ENCODE data around the gene RBM8A.

Gene RBM8A

DNA sequence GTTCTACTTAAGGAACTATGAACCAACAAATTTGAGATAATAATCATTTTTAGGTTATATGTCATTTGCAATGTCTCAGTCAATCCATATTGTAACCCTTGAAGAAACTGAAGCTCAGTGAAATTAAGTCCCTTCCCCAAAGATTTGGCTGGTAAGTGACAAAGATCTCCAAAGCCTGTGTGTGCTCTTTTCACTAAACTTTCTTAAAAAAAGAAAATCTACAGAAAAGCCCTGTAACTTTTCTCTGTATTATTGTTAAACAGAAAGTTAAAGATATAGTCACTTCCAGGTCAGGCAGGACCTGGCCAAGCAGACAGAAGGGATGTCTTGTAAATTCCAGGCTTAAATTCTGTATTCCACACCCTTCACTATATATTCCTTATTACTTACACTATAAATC lies 29.1 kb upstream of the RBM8A start:
- Histone ChIP-seq H3K4me1 (peaks cover 0 to 70% (median 55%) of the 10 kb centered on the region in 4 donors), H3K9me3 (no peaks in the 10 kb centered on the region), H3K36me3 (peaks cover 0 to 4% (median 0%) of the 10 kb centered on the region in 3 donors), H3K27ac (peak overlapping the region; percentile 96 to 99), H3K27me3 (no peaks in the 10 kb centered on the region), H3K4me3 (peak overlapping the region; percentile 76 to 79)
- intact Hi-C loops (cut with DNase I; ENCODE audit: low total_unique reads), result no loop called here
- DNase-seq, result no peak
- TF ChIP-seq, protein P1, sequence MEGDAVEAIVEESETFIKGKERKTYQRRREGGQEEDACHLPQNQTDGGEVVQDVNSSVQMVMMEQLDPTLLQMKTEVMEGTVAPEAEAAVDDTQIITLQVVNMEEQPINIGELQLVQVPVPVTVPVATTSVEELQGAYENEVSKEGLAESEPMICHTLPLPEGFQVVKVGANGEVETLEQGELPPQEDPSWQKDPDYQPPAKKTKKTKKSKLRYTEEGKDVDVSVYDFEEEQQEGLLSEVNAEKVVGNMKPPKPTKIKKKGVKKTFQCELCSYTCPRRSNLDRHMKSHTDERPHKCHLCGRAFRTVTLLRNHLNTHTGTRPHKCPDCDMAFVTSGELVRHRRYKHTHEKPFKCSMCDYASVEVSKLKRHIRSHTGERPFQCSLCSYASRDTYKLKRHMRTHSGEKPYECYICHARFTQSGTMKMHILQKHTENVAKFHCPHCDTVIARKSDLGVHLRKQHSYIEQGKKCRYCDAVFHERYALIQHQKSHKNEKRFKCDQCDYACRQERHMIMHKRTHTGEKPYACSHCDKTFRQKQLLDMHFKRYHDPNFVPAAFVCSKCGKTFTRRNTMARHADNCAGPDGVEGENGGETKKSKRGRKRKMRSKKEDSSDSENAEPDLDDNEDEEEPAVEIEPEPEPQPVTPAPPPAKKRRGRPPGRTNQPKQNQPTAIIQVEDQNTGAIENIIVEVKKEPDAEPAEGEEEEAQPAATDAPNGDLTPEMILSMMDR (IDR thresholded peaks at IDR 0.05), result no peak

DNA sequence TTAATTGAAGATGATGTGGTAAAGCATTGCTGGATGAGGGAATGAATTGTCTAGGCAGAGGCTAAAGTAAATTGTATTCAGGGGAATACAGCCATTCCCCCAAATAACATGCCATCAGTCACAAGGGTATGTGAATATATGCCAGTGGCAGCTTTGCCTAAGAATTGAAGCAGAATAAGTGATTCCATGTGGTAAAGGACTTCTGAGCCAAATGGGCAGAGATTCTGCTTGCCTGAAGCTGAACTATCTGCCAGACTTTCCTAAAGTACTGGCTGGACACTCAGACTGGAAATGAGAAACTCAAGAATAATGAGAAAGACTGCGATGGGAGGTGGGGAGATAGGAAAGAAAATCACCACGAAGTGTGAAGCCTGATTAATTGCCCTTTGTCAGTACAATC lies 28.2 kb upstream of the RBM8A start:
- no peaks in the 10 kb centered on the region for H3K27me3 ChIP-seq
- H3K9me3 ChIP-seq, result no peaks in the 10 kb centered on the region
- intact Hi-C loops (cut with DNase I; ENCODE audit: low total_unique reads), result no loop called here
- DNase-seq, result no peak
- peaks cover 0 to 79% (median 54%) of the 10 kb centered on the region in 4 donors for H3K4me1 ChIP-seq
- TF ChIP-seq, protein P1 (IDR thresholded peaks at IDR 0.05), result no peak
- H3K4me3 ChIP-seq, result peak overlapping the region in 1 of 2 donors; percentile 79
- peak overlapping the region; percentile 96 to 99 for H3K27ac ChIP-seq
- H3K36me3 ChIP-seq, result peaks cover 0 to 4% (median 4%) of the 10 kb centered on the region in 3 donors

DNA sequence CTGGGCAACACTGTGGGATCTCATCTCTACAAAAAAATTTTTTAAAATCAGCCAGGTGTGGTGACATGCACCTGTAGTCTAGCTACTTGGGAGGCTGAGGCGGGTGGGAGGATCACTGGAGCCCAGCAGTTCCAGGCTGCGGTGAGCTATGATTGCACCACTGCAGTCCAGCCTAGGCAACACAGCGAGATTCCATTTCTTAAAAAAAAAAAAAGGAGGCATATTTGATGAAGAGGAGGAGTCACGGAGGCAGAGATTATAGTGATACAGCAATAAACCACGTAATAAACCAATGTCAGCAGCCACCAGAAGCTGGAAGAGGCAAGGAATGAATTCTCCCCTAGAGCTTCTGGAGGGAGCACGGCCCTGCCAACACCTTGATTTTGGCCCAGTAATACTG lies 26.6 kb upstream of the RBM8A start:
- Histone ChIP-seq H3K4me3 (no peak overlapping the region), H3K27ac (peak overlapping the region in 1 of 2 donors; percentile 96), H3K36me3 (peaks cover 0 to 14% (median 4%) of the 10 kb centered on the region in 3 donors), H3K9me3 (no peaks in the 10 kb centered on the region), H3K27me3 (no peaks in the 10 kb centered on the region), H3K4me1 (peaks cover 0 to 78% (median 45%) of the 10 kb centered on the region in 4 donors)
- TF ChIP-seq, protein P1 (IDR thresholded peaks at IDR 0.05), result no peak
- DNase-seq, result no peak
- intact Hi-C loops (cut with DNase I; ENCODE audit: low total_unique reads), result no loop called here

DNA sequence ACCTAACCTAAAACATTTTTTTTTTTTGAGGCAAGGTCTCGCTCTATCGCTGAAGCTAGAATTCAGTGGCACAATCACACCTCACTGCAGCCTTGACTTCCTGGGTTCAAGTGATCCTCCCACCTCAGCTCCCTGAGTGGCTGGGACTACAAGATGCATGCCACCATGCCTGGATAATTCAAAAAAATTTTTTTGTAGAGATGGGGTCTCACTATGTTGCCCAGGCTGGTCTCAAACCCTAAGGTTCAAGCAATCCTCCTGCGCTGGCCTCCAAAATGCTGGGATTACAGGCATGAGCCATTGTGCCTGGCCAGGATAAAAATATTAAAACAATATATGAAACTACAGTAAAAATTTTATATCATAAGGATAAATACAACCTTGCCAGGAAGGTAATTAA lies 25.6 kb upstream of the RBM8A start:
- no peak for DNase-seq
- intact Hi-C loops (cut with DNase I; ENCODE audit: low total_unique reads), result no loop called here
- TF ChIP-seq, protein P1 (IDR thresholded peaks at IDR 0.05), result no peak
- no peak overlapping the region for H3K4me3 ChIP-seq
- no peak overlapping the region for H3K27ac ChIP-seq
- peaks cover 0 to 70% (median 44%) of the 10 kb centered on the region in 4 donors for H3K4me1 ChIP-seq
- no peaks in the 10 kb centered on the region for H3K9me3 ChIP-seq
- H3K36me3 ChIP-seq, result peaks cover 0 to 14% (median 4%) of the 10 kb centered on the region in 3 donors
- H3K27me3 ChIP-seq, result no peaks in the 10 kb centered on the region

DNA sequence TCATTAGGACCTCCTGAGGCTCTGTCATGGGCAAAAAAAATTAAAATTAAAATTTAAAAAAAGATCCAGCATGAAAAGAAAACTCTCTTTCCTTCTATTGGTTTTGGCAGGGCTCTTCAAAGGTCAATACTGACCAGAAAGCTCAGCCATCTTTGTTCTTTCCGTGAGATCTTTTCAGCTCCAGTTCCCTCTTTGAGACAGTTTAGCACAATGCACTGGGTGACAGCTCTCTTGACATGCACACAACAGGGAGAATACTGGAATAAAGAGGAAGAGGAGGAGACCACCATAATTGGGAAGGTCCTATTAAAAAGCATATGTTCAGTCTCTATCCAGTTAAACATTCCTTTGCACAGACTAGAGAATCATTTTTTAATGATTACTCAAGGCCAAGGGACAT lies 24.2 kb upstream of the RBM8A start:
- Histone ChIP-seq H3K36me3 (peaks cover 4 to 25% (median 8%) of the 10 kb centered on the region in 3 donors), H3K9me3 (no peaks in the 10 kb centered on the region), H3K27me3 (no peaks in the 10 kb centered on the region), H3K4me1 (peaks cover 0 to 68% (median 42%) of the 10 kb centered on the region in 4 donors), H3K4me3 (no peak overlapping the region), H3K27ac (no peak overlapping the region)
- TF ChIP-seq, protein P1 (IDR thresholded peaks at IDR 0.05), result no peak
- no peak for DNase-seq
- intact Hi-C loops (cut with DNase I; ENCODE audit: low total_unique reads), result no loop called here

DNA sequence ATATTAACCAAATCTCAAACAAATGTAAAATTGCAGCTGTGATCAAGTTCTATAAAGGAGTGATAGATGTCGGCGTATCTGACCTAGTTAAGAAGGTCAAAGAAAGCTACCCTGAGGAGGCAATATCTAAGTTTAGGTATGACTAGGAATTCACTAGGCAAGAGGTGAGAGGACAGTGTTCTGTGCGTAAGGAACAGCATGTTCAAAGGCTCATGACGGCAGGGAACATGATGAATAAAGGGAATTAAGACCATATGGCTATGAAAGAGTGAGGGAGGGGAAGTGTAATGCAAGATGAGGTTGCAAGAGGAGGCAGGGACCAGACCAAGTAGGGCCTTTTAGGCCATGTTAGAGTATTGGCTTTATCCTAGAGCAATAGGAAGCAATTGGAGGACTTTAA lies 21.9 kb upstream of the RBM8A start:
- Histone ChIP-seq H3K4me3 (no peak overlapping the region), H3K9me3 (no peaks in the 10 kb centered on the region), H3K36me3 (peaks cover 4 to 28% (median 14%) of the 10 kb centered on the region in 3 donors), H3K27me3 (no peaks in the 10 kb centered on the region), H3K27ac (no peak overlapping the region), H3K4me1 (peaks cover 0 to 45% (median 19%) of the 10 kb centered on the region in 4 donors)
- no peak for DNase-seq
- TF ChIP-seq, protein P1 (IDR thresholded peaks at IDR 0.05), result no peak
- intact Hi-C loops (cut with DNase I; ENCODE audit: low total_unique reads), result no loop called here

Data from tibial artery (tissue), 4 donors.